H1 (cell line): ENCODE measurements around the gene FAM9C. TPM values are rescaled to one million over a fixed set of nuclear protein-coding genes. Genes with fewer than 3 reads are reported as not detected.

Experiments used
- CTCF ChIA-PET: fragments of 300-600 bp; sonication (Branson Sonifier 250); formaldehyde crosslinking; loops from one replicate; lab custom pipeline; 2021; ENCODE audit not compliant: partially characterized antibody; lab: Charles Lee
- POLR2A ChIA-PET: fragments of 300-600 bp; sonication (Branson Sonifier 250); formaldehyde crosslinking; loops from one replicate; lab custom pipeline; 2021; ENCODE audit warnings: inconsistent platforms; ENCODE audit not compliant: partially characterized antibody; lab: Charles Lee
- DNase-seq, 2 experiments: peaks; one replicate each; pipeline versions ENCODE4 v3.0.0 to v3.0.0-alpha.2; 2010 to 2022; ENCODE audit warnings: low spot score in 2 of 2, low read depth in 1 of 2, mixed read lengths in 1 of 2
- FAIRE-seq: peaks from 2 replicates; lab custom pipeline; 2011; peaks lifted over from hg19 to GRCh38; lab: Jason Lieb, UNC
- H2AFZ ChIP-seq: 2 replicates; pipeline ENCODE4 v1.8.1; 2012; ENCODE audit warnings: low read length, inconsistent platforms
- H2AK5ac ChIP-seq: 2 replicates; pipeline ENCODE4 v1.6.1; 2013; ENCODE audit warnings: low read depth, low read length
- H2BK120ac ChIP-seq: replicated peaks from 2 replicates; pipeline ENCODE3; 2013; ENCODE audit warnings: low read depth, low read length, inconsistent platforms
- H2BK12ac ChIP-seq: 2 replicates; pipeline ENCODE4 v1.6.1; 2013; ENCODE audit warnings: low read depth, low read length
- H2BK15ac ChIP-seq: 2 replicates; pipeline ENCODE4 v1.6.1; 2013; ENCODE audit warnings: low read length
- H2BK20ac ChIP-seq: 2 replicates; pipeline ENCODE4 v1.6.1; 2013; ENCODE audit warnings: low read length
- H2BK5ac ChIP-seq: 2 replicates; pipeline ENCODE4 v1.6.1; 2013; ENCODE audit warnings: low read depth, low read length
- H3K14ac ChIP-seq: 2 replicates; pipeline ENCODE4 v1.6.1; 2013; ENCODE audit warnings: inconsistent platforms; ENCODE audit not compliant: insufficient read length
- H3K18ac ChIP-seq: 2 replicates; pipeline ENCODE4 v1.6.1; 2013; ENCODE audit warnings: low read length; ENCODE audit errors: extremely low read depth
- H3K23ac ChIP-seq: 2 replicates; pipeline ENCODE4 v1.6.1; 2013; ENCODE audit warnings: inconsistent platforms; ENCODE audit not compliant: insufficient read length
- H3K23me2 ChIP-seq: 2 replicates; pipeline ENCODE4 v1.6.1; 2013; ENCODE audit warnings: low read depth, low read length
- H3K27ac ChIP-seq: 2 replicates; pipeline ENCODE4 v1.6.1; 2011; ENCODE audit warnings: low read depth, low read length, inconsistent platforms
- H3K27me3 ChIP-seq, 4 experiments: replicated peaks in 1 of 4; 1 replicate in 1 of 4; 2 replicates in 3 of 4; pipeline versions ENCODE4 v1.6.1 to v1.8.1; 2011 to 2013; ENCODE audit warnings: low read length in 3 of 4, mild to moderate bottlenecking in 3 of 4, inconsistent platforms in 2 of 4, mixed read lengths in 2 of 4, moderate library complexity in 1 of 4; ENCODE audit not compliant: control insufficient read depth in 3 of 4, insufficient read depth in 3 of 4; ENCODE audit errors: extremely low read depth in 1 of 4
- H3K36me3 ChIP-seq, 4 experiments: 2 replicates each; pipeline versions ENCODE4 v1.6.1 to v1.8.1; 2011 to 2013; ENCODE audit warnings: mild to moderate bottlenecking in 4 of 4, low read length in 3 of 4, moderate library complexity in 2 of 4, control low read depth in 1 of 4, inconsistent platforms in 1 of 4; ENCODE audit not compliant: insufficient read depth in 4 of 4, control insufficient read depth in 2 of 4
- H3K4ac ChIP-seq: replicated peaks from 2 replicates; pipeline ENCODE3; 2013; ENCODE audit warnings: low read length, low read depth, mixed read lengths, inconsistent platforms; ENCODE audit not compliant: insufficient read length
- H3K4me1 ChIP-seq, 4 experiments: replicated peaks in 1 of 4; 1 replicate in 1 of 4; 2 replicates in 3 of 4; pipeline versions ENCODE4 v1.6.1 to v1.8.1; 2011 to 2013; ENCODE audit warnings: low read length in 3 of 4, inconsistent platforms in 2 of 4, mixed read lengths in 1 of 4; ENCODE audit not compliant: insufficient read depth in 4 of 4, control insufficient read depth in 3 of 4
- H3K4me2 ChIP-seq, 2 experiments: 2 replicates each; pipeline versions ENCODE4 v1.6.1 to v1.8.1; 2011 to 2013; ENCODE audit warnings: low read depth in 2 of 2, low read length in 2 of 2, control low read depth in 1 of 2, inconsistent platforms in 1 of 2, mild to moderate bottlenecking in 1 of 2; ENCODE audit not compliant: insufficient read depth in 1 of 2
- H3K4me3 ChIP-seq, 4 experiments: fragments of 200-600, 300-600 bp in 1 of 4; sonication (generic), shearing (Covaris generic), sonication (Bioruptor Twin) in 1 of 4; 2 replicates each; pipeline versions ENCODE4 v1.5.1 to v1.8.1; 2011 to 2016; ENCODE audit warnings: low read length in 4 of 4, low read depth in 3 of 4, control low read depth in 2 of 4, inconsistent platforms in 2 of 4, mild to moderate bottlenecking in 2 of 4, mixed read lengths in 1 of 4, moderate library complexity in 1 of 4; ENCODE audit not compliant: insufficient read depth in 2 of 4; ENCODE audit errors: extremely low read depth in 1 of 4
- H3K56ac ChIP-seq: replicated peaks from 2 replicates; pipeline ENCODE3; 2013; ENCODE audit warnings: low read depth, mild to moderate bottlenecking, mixed read lengths, low read length, inconsistent platforms; ENCODE audit not compliant: insufficient read length
- H3K79me1 ChIP-seq: 2 replicates; pipeline ENCODE4 v1.6.1; 2013; ENCODE audit warnings: low read depth, low read length, control low read depth
- H3K79me2 ChIP-seq, 2 experiments: 2 replicates each; pipeline versions ENCODE4 v1.6.1 to v1.8.1; 2012 to 2013; ENCODE audit warnings: low read length in 2 of 2, mild to moderate bottlenecking in 2 of 2, inconsistent platforms in 1 of 2; ENCODE audit not compliant: insufficient read depth in 2 of 2, control insufficient read depth in 1 of 2
- H3K9ac ChIP-seq, 4 experiments: replicated peaks in 1 of 4; 1 replicate in 1 of 4; 2 replicates in 3 of 4; pipeline versions ENCODE4 v1.6.1 to v1.8.1; 2011 to 2013; ENCODE audit warnings: low read depth in 3 of 4, low read length in 3 of 4, control low read depth in 2 of 4, mild to moderate bottlenecking in 2 of 4, moderate library complexity in 2 of 4, inconsistent platforms in 1 of 4; ENCODE audit errors: extremely low read depth in 1 of 4
- H3K9me3 ChIP-seq, 2 experiments: 2 replicates each; pipeline versions ENCODE4 v1.6.1 to v1.8.1; 2012 to 2013; ENCODE audit warnings: mild to moderate bottlenecking in 2 of 2, moderate library complexity in 2 of 2, control low read depth in 1 of 2, inconsistent platforms in 1 of 2, low read depth in 1 of 2, low read length in 1 of 2, mixed read lengths in 1 of 2; ENCODE audit not compliant: insufficient read depth in 2 of 2
- H4K20me1 ChIP-seq, 2 experiments: replicated peaks in 1 of 2; 2 replicates each; pipeline versions ENCODE3 to v1.8.1; 2011 to 2013; ENCODE audit warnings: inconsistent platforms in 2 of 2, low read length in 2 of 2, mild to moderate bottlenecking in 1 of 2; ENCODE audit not compliant: insufficient read depth in 2 of 2, control insufficient read depth in 1 of 2
- H4K5ac ChIP-seq: 2 replicates; pipeline ENCODE4 v1.6.1; 2013; ENCODE audit warnings: low read length, low read depth, mixed read lengths, inconsistent platforms; ENCODE audit not compliant: insufficient read length
- H4K8ac ChIP-seq: 2 replicates; pipeline ENCODE4 v1.8.0; 2013; ENCODE audit warnings: mild to moderate bottlenecking, moderate library complexity, low read length, inconsistent platforms; ENCODE audit not compliant: insufficient read depth; ENCODE audit errors: extremely low read depth
- H4K91ac ChIP-seq: replicated peaks from 2 replicates; pipeline ENCODE3; 2013; ENCODE audit warnings: low read length, mixed read lengths, inconsistent platforms; ENCODE audit not compliant: insufficient read length
- GABPA ChIP-seq: IDR thresholded peaks from 2 replicates; pipeline ENCODE4 v1.6.1; 2011; ENCODE audit warnings: mild to moderate bottlenecking, low read length, moderate library complexity, borderline replicate concordance; ENCODE audit not compliant: insufficient read depth
- RFX5 ChIP-seq: IDR thresholded peaks from 2 replicates; pipeline ENCODE4 v1.6.1; 2011; ENCODE audit warnings: low read depth, low read length, improper control_type of control experiment, borderline replicate concordance
- whole genome bisulfite sequencing, 2 experiments: shearing (Covaris generic) in 1 of 2; methylation state at CpG; one replicate each; pipeline versions ENCODE4 v1.1.6 to v1.1.7; 2013 to 2015; ENCODE audit warnings: low lambda C conversion rate in 2 of 2, mixed read lengths in 2 of 2, inconsistent platforms in 1 of 2, low coverage in 1 of 2, missing lambda C conversion rate in 1 of 2; ENCODE audit not compliant: insufficient replicate concordance in 2 of 2, insufficient coverage in 1 of 2, insufficient read length in 1 of 2; ENCODE audit errors: extremely low coverage in 1 of 2, missing lambda C conversion rate in 1 of 2; 5-methylcytosine and 5-hydroxymethylcytosine counted together
- polyA plus RNA-seq, 7 experiments: library from polyadenylated mRNA; depleted of rRNA in 3 of 7; stranded (reverse) in 5 of 7; unstranded in 2 of 7; fragments of >200 nt in 5 of 7; fragments of 200-250 nt in 2 of 7; gene quantifications; 1 replicate in 5 of 7; 2 replicates in 1 of 7; 4 replicates in 1 of 7; pipeline versions ENCODE4 v1.2.1 to v1.2.3, GENCODE V29; 2011 to 2013; ENCODE audit warnings: missing spikeins in 2 of 7, mixed read lengths in 2 of 7
- total RNA-seq: library from RNA; stranded (reverse); fragmentation: NEBNext Ultra II Directional; extraction: Animal tissue kit (Norgen Biotek cat#: 25700); gene quantifications from 2 replicates; pipeline ENCODE4 v1.2.1, GENCODE V29; 2021

The FAM9C gene
- total and polyA plus RNA-seq, 2 of the 8 experiments (the other 6 are each of a cell fraction or from before 2014, with no cell fraction given) = not detected

- Histone ChIP-seq H3K14ac (no peak overlapping the region), H2BK12ac (no peak overlapping the region), H3K79me1 (no peaks in the 10 kb centered on the region), H4K20me1 (no peaks in the 10 kb centered on the region), H2BK20ac (no peak overlapping the region), H3K23ac (no peak overlapping the region), H3K56ac (no peak overlapping the region), H3K23me2 (no peaks in the 10 kb centered on the region), H4K8ac (no peak overlapping the region), H2BK15ac (no peak overlapping the region), H3K4me3 (no peak overlapping the region), H4K91ac (no peak overlapping the region), H3K9me3 (no peaks in the 10 kb centered on the region), H2AK5ac (no peak overlapping the region), H3K4ac (no peak overlapping the region), H3K79me2 (no peaks in the 10 kb centered on the region), H3K36me3 (no peaks in the 10 kb centered on the region), H2AFZ (no peak overlapping the region), H3K4me2 (no peak overlapping the region), H3K9ac (no peak overlapping the region), H4K5ac (no peak overlapping the region), H3K4me1 (no peaks in the 10 kb centered on the region), H3K27ac (no peak overlapping the region), H3K18ac (no peak overlapping the region), H2BK120ac (no peak overlapping the region), H3K27me3 (no peaks in the 10 kb centered on the region), H2BK5ac (no peak overlapping the region)
- ChIA-PET POLR2A (interaction anchor here (0.6 to 1.2 kb wide), 2 partner anchors 19 to 115 kb away, joined by 3 read pairs; partner anchors contain the start of gene TMSB4X), CTCF (no interaction called here)
- DNase-seq (no peak), FAIRE-seq (no peak)
- 88% methylated on average over 1 of the region's 1 CpG; no CpG with 5 or more reads in 1 of the 2 experiments for WGBS, 2 experiments
- TF ChIP-seq GABPA (no peak), RFX5 (no peak)
Measured at GRCh38 chrX:13090027-13090338, 45.6 kb upstream of the FAM9C start.
